Amygdala (tissue), 56 donors: ENCODE data around the gene BLOC1S1.

Experiments used
- DNase-seq, 56 donors: peaks; one replicate each; lab custom pipeline; 2025; lab: John Stamatoyannopoulos, UW

Gene BLOC1S1

GRCh38 chr12:55715833-55716581 lies at the start of gene BLOC1S1:
Gene BLOC1S1 (plus strand): TSS chr12:55716046. CDS start chr12:55716052, 6 bp downstream.
- peak in 55 of 56 donors; percentile 34 to 90 (median 79) for DNase-seq

- DNase-seq = no peak
Measured at GRCh38 chr12:55666508-55666907, 49.3 kb upstream of the BLOC1S1 start.

GRCh38 chr12:55670276-55670675 lies 45.6 kb upstream of the BLOC1S1 start:
- no peak for DNase-seq

- no peak for DNase-seq
Measured at GRCh38 chr12:55671746-55672145, 44.1 kb upstream of the BLOC1S1 start.

GRCh38 chr12:55673638-55674037 lies 42.2 kb upstream of the BLOC1S1 start:
- DNase-seq = no peak

DNA sequence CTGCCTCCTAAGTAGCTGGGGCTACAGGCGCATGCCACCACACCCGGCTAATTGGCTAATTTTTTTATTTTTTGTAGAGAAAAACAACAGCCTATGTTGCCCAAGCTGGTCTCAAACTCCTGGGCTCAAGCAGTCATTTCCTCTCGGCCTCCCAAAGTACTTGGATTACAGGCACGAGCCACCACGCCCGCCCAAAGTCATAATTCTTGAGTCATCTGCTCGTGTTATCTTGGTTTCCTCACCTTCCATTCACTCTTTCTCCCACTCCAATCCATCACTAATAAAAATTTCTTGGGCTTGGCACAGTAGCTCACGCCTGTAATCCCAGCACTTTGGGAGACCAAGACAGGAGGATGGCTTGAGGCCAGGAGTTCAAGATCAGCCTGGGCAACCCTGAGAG lies 40.2 kb upstream of the BLOC1S1 start:
- no peak for DNase-seq

- DNase-seq = no peak
Measured at GRCh38 chr12:55676707-55677106, 39.1 kb upstream of the BLOC1S1 start.

DNA sequence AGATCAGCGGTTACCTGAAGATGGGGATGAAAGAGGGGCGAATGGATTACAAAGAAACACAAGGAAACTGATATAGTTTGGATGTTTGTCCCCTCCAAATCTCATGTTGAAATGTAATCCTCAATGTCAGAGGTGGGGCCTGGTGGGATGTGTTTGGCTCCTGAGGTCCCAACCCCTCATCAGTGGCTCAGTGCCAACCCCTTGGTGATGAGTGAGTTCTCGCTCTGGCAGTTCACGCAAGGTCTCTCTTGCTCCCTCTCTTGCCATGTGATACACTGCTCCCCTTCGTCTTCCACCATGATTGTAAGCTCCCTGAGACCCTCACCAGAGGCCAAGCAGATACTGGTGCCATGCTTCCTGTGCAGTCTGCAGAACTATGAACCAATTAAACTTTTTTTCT lies 36.2 kb upstream of the BLOC1S1 start:
- no peak for DNase-seq

- peak in 14 of 56 donors; percentile 6 to 40 (median 24) for DNase-seq
Measured at GRCh38 chr12:55681142-55682077, 34.4 kb upstream of the BLOC1S1 start.

DNA sequence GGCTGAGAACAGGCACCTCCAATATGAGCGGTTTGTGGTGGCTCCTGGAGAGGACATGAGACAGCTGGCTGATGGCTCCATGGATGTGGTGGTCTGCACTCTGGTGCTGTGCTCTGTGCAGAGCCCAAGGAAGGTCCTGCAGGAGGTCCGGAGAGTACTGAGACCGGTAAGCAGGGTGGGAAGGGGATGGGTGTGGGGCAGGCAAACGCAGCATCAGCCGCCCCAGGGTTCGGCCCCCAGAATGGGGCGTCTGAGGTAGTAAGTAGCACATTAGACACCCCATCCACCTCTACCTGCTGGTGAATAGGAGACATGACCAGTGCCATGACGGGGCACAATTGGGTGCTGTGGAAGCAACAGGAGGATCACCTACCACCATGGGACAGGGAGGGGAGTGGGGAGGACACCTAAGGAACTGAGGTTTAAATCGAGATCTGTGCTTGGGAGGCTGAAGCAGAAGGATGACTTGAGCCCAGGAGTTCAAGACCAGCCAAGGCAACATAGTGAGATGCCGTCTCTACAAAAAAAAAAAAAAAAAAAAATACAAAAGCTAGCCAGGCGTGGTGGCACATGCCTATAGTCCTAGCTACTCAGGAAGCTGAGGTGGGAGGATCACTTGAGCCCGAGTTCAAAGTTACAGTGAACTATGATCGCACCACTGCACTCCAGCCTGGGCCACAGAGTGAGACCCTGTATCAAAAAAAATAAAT lies 33.6 kb upstream of the BLOC1S1 start:
- no peak for DNase-seq

GRCh38 chr12:55683676-55684075 lies 32.2 kb upstream of the BLOC1S1 start:
- no peak for DNase-seq

DNA sequence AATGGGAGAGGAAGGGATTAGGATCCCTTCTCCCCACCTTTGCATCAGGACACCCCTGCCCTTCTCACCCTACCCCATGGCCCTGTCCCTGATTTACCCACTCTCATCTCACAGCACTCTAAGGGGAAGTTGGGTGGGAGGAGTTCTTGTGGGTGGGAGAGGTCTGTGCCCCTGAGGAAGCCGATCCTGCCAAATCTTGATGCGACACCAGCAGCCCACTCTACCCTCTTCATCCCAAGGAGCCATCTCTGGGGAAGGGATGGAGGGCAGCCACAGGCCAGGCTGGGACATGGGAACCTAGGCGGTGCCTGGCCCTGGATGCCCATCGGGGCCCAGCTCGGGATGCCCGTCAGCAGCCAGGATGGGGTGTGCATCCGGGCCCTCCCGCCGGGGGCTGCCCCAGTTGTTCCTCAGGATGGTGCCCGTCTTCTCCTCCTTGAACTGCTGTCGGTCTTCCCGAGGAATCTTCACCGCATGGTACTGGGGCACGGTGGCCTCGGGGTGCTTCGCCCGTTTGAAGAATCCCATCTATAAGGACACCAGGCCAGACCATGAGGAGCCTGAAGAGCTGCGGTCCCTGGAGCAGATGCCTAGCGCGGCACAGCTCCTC lies 31.0 kb upstream of the BLOC1S1 start:
- no peak for DNase-seq

GRCh38 chr12:55685671-55686070 lies 30.2 kb upstream of the BLOC1S1 start:
- no peak for DNase-seq

GRCh38 chr12:55686366-55687010 lies 29.4 kb upstream of the BLOC1S1 start:
- no peak for DNase-seq

DNA sequence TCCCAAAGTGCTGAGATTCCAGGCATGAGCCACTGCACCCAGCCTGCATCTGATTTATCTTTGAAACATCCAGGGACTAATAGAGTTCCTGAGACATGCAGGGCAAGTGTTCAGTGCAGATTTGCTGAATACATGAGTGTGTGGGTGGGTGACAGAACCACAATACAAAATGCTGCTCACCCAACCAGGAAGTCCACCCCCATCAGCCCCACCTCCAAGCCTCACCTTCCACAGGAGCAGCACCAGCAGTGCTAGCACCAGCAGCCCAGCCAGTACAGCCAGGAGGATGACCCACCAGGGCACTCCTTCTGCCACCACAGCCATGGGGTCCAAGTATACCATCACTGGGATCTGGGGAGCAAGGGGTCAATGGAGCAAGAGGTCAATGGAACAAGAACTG lies 28.1 kb upstream of the BLOC1S1 start:
- DNase-seq = peak in 1 of 56 donors; percentile 7

DNA sequence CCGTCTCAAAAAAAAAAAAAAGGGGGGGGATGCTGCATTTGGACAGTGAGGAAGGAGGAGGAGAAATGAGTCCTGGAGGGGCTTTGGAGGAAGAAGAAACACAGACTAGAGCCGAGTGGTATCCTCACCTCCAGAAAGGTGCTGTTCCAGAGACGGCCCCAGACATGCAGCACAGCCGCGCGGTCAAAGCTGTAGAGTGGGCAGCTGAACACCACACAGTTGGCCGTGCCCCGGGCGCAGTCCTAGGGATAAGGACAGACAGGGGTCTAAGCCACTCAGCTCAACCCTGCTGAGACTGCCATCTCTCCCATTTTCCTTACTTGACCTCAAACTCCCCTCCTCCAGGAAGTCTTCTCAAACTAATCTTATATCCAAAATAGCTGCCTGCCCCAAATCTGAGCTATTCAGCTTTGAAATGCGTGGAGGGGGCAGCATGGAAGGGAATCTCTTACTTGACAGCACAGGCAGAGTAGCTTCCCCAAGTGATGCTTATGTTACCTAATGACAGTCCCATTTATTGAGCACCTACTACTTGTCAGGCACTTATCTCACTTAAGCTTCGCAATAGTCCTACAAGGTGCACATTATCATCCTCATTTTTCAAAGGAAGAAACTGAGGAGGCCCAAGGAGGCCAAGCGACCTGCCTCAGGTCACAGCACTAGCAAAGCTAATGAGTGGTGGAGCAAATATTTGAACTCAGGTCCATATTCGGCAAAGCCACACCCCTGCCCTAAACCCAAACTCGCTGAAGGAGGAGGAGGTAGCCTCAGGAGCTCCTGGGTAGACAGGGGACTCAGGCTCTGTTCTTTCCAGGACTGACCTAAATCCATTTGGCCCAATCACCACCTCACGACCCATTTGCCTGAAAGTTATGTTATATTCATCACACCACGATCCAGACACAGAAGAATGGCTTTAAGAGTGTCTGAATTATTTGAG lies 26.9 kb upstream of the BLOC1S1 start:
- no peak for DNase-seq

GRCh38 chr12:55692631-55693322 lies 23.1 kb upstream of the BLOC1S1 start:
- DNase-seq = no peak
